Measurements from ENCODE around the gene PPM1L.

The PPM1L gene

GRCh38 chr3:161035711-161036110 lies 279.7 kb downstream of the PPM1L start:
- TF ChIP-seq CTCF (IDR thresholded peaks at IDR 0.05): no peak
- Histone ChIP-seq H3K4me3 (no peak overlapping the region), H3K27ac (peak overlapping the region in 1 of 2 donors; percentile 7)
- no peak for DNase-seq (ENCODE audit: low spot score)

GRCh38 chr3:161038725-161039124 lies 282.7 kb downstream of the PPM1L start:
- no peak overlapping the region for H3K27ac ChIP-seq
- no peak for DNase-seq (ENCODE audit: low spot score)
- H3K4me3 ChIP-seq: no peak overlapping the region
- TF ChIP-seq CTCF (IDR thresholded peaks at IDR 0.05): no peak

GRCh38 chr3:161042023-161042501 lies 286.0 kb downstream of the PPM1L start:
- TF ChIP-seq CTCF (IDR thresholded peaks at IDR 0.05): no peak
- Histone ChIP-seq H3K4me3 (no peak overlapping the region), H3K27ac (no peak overlapping the region)
- DNase-seq (ENCODE audit: low spot score): no peak

GRCh38 chr3:161043336-161044035 lies 287.5 kb downstream of the PPM1L start:
- no peak for DNase-seq (ENCODE audit: low spot score)
- Histone ChIP-seq H3K4me3 (no peak overlapping the region), H3K27ac (no peak overlapping the region)
- TF ChIP-seq CTCF (IDR thresholded peaks at IDR 0.05): no peak

GRCh38 chr3:161049683-161050248 lies 293.7 kb downstream of the PPM1L start:
- H3K27ac ChIP-seq: no peak overlapping the region
- DNase-seq (ENCODE audit: low spot score): no peak
- TF ChIP-seq CTCF (IDR thresholded peaks at IDR 0.05): no peak
- H3K4me3 ChIP-seq: no peak overlapping the region

GRCh38 chr3:161050935-161051334 lies 294.9 kb downstream of the PPM1L start:
- Histone ChIP-seq H3K27ac (no peak overlapping the region), H3K4me3 (no peak overlapping the region)
- DNase-seq (ENCODE audit: low spot score): no peak
- no peak for TF ChIP-seq CTCF (IDR thresholded peaks at IDR 0.05)

- no peak overlapping the region for H3K27ac ChIP-seq
- TF ChIP-seq CTCF (IDR thresholded peaks at IDR 0.05): no peak
- DNase-seq (ENCODE audit: low spot score): no peak
- no peak overlapping the region for H3K4me3 ChIP-seq
Measured at GRCh38 chr3:161051856-161052255, 295.8 kb downstream of the PPM1L start.
